Effector memory CD4-positive, alpha-beta T cell (primary cell): ENCODE results near the gene PZP.

Experiments
- DNase-seq, 3 donors: peaks; one replicate each; pipeline ENCODE4 v3.0.0-alpha.2; 2020
- H3K27ac ChIP-seq: 2 replicates; pipeline ENCODE4 v1.7.0; 2013; ENCODE audit warnings: mild to moderate bottlenecking, low read length, moderate library complexity; ENCODE audit not compliant: insufficient read depth, poor library complexity, severe bottlenecking
- H3K27me3 ChIP-seq: replicated peaks from 2 replicates; pipeline ENCODE4 v1.7.0; 2013; ENCODE audit warnings: mild to moderate bottlenecking, low read length; ENCODE audit not compliant: insufficient read depth, control insufficient read depth, poor library complexity, severe bottlenecking
- H3K36me3 ChIP-seq: 2 replicates; pipeline ENCODE4 v1.7.0; 2013; ENCODE audit warnings: mild to moderate bottlenecking, low read length, moderate library complexity; ENCODE audit not compliant: control insufficient read depth, insufficient read depth
- H3K4me1 ChIP-seq: 2 replicates; pipeline ENCODE4 v1.7.0; 2013; ENCODE audit warnings: low read length, mild to moderate bottlenecking; ENCODE audit not compliant: control insufficient read depth, insufficient read depth, poor library complexity, severe bottlenecking
- H3K4me3 ChIP-seq: 2 replicates; pipeline ENCODE4 v1.7.0; 2013; ENCODE audit warnings: low read length, low read depth, mild to moderate bottlenecking; ENCODE audit not compliant: insufficient read depth, poor library complexity, severe bottlenecking
- H3K9me3 ChIP-seq: 2 replicates; pipeline ENCODE4 v1.7.0; 2013; ENCODE audit warnings: mild to moderate bottlenecking, low read length, moderate library complexity; ENCODE audit not compliant: control insufficient read depth

Gene PZP

DNA sequence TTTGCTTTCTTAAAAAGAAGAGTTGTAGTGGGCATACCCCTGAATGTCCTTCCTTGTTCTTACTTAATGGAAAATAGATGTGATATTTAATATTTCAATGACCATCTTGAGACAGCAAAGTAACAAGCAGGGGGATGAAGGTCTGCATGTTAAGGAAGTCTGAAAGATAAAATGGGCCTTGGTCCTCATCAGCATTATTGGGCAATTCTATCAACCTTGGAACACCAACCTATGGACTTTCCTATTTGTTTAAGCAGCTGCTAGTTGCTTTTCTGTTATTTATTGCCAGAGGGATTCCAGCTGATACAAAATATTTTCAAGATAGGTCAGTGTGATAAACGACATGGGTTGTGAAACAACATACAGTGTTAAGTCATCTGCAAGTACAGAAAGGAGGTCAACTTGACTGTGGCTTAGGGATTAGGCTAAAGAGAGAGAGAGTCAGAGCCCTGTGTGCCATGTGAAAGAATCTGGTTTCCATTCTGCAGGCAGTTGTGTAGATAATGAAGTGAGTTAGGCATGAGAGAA is 76.1 kb downstream of the PZP start:
- Histone ChIP-seq H3K9me3 (no peaks in the 10 kb centered on the region), H3K4me3 (no peak overlapping the region), H3K27ac (no peak overlapping the region), H3K36me3 (peaks cover 6% of the 10 kb centered on the region), H3K4me1 (no peaks in the 10 kb centered on the region), H3K27me3 (no peaks in the 10 kb centered on the region)
- DNase-seq, result no peak

DNA sequence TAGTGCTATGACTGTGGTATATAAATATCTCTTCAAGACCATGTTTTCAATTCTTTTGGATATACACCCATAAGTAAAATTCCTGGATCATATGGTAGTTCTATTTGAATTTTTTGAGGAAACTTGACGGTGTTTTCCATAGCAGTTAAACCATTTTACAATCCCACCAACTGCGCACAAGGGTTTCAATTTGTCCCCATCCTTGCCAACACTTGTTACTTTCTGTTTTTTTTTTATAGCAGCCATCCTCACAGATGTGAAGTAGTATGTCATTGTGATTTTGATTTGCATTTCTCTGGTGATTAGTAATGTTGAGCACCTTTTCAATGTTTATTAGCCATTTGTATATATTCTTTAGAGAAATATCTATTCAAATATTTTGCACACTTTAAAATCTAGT is 78.0 kb downstream of the PZP start:
- Histone ChIP-seq H3K36me3 (peaks cover 6% of the 10 kb centered on the region), H3K27me3 (no peaks in the 10 kb centered on the region), H3K4me3 (no peak overlapping the region), H3K4me1 (no peaks in the 10 kb centered on the region), H3K27ac (no peak overlapping the region), H3K9me3 (no peaks in the 10 kb centered on the region)
- no peak for DNase-seq

DNA sequence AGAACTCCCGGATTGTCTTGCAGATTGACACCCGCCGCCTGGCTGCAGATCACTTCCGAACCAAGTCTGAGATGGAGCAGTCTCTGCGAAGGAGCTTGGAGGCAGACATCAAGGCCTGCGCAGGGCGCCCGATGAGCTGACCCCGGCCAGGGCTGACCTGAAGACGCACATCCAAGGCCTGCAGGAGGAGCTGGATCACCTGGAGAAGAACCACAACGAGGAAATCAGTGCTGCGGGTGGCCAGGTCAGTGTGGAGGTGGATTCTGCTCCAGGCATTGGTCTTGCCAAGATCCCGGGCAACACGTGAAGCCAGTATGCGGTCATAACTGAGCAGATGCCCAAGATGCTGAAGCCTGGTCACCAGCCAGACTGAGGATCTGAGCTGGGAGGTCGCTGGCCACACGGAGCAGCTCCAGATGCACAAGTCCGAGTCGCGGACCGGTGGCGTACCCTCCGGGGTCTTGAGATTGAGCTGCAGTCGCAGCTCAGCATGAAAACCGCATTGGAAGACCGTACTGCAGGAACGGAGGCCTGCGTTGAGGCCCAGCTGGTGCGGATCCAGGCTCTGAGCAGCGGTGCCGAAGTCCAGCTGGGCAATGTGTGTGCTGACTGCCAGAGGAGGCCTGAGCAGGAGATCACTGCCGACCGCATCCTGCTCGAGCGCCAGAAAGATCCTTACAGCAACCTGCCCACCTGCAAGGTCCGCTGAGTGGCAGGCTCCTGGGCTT is 80.1 kb downstream of the PZP start:
- DNase-seq, result no peak
- H3K27me3 ChIP-seq, result no peaks in the 10 kb centered on the region
- peaks cover 6% of the 10 kb centered on the region for H3K36me3 ChIP-seq

DNA sequence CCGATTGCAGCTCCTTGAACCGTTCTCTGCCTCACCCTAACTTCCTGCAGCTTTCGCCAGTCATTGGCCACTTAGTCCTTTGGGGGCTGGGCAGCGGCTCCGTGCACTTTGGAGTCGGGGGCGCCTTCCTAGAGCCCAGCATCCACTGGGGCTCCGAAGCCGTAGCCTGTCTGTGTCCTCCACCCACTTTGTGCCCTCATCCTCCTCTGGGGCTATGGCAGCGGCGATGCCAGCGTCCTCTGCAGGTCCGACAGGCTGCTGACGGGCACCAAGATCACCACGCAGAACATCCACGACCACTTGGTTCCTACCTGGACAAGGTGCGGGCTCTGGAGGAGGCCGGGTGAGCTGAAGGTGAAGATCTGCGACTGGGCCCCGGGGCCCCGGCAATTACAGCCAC is 80.7 kb downstream of the PZP start:
- H3K36me3 ChIP-seq, result peaks cover 6% of the 10 kb centered on the region
- H3K4me1 ChIP-seq, result no peaks in the 10 kb centered on the region
- no peaks in the 10 kb centered on the region for H3K27me3 ChIP-seq
- no peak overlapping the region for H3K27ac ChIP-seq
- H3K9me3 ChIP-seq, result no peaks in the 10 kb centered on the region
- H3K4me3 ChIP-seq, result no peak overlapping the region
- DNase-seq, result no peak

More for the DNA sequence above, 80.1 kb downstream of the PZP start:
- no peaks in the 10 kb centered on the region for H3K4me1 ChIP-seq
- H3K4me3 ChIP-seq, result no peak overlapping the region
- no peaks in the 10 kb centered on the region for H3K9me3 ChIP-seq
- no peak overlapping the region for H3K27ac ChIP-seq

DNA sequence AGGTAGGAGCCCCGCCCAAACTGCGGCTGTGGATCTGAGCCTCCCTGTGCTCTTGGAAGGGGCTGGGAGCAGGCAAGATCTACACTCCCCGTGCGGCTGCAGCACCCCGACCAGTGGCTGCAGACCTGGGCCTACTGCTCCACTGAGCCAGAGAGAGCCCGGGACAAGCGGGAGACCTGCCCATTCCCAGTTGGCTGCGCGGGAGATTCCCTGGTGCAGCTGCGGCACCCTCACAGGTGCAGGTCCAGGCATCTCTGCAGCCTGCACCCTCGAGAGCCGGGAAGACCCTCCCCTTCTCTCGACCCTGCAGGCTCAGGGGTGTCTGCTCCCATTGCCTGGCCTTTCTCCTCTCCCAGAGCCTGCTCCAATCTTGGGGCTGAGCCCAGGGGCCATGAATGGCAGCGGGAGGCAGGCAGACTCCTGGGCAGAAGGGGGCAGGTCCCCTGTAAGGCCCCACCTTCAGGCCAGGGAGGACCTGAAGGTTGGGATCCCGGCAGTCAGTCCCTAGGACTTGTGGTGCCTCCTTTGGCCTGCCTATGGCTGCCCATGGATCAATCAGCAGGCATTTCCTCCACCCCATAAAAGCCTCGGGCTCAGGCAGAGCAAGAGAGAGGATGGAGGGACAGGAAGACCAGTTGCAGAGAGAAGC is 83.7 kb downstream of the PZP start:
- Histone ChIP-seq H3K27ac (no peak overlapping the region), H3K4me3 (no peak overlapping the region)

DNA sequence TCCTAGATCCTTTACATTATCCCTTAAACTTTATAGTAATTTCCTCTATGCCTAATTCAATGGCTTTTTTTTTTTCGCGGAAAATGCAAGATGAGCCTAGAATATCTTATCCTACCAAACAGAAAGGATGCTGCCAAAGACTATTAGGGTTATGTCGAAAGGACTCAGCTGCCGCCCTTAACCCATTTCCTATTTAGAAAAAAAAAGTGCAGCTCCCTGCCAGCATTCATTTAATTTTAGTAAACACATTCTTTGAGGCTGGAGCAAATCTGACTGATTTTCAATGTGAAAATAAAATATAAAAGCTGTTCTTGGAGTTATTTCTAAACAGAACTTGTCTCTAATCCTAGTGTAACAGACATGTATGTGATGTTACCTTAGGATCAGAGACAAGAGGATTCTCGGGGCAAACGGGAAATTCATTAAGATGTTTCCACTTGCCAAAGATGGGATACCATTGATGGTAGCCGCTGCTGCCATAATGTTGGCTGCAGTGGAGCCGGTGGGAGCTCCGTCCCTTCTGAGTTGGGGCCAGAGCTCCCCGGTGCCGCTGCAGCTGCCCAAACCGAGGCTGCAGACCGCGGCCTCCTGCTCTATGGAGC is 84.3 kb downstream of the PZP start:
- H3K4me3 ChIP-seq, result no peak overlapping the region

More for the DNA sequence above, 83.7 kb downstream of the PZP start:
- no peaks in the 10 kb centered on the region for H3K27me3 ChIP-seq
- H3K36me3 ChIP-seq, result peaks cover 6% of the 10 kb centered on the region
- H3K9me3 ChIP-seq, result no peaks in the 10 kb centered on the region
- no peaks in the 10 kb centered on the region for H3K4me1 ChIP-seq
- DNase-seq, result no peak

DNA sequence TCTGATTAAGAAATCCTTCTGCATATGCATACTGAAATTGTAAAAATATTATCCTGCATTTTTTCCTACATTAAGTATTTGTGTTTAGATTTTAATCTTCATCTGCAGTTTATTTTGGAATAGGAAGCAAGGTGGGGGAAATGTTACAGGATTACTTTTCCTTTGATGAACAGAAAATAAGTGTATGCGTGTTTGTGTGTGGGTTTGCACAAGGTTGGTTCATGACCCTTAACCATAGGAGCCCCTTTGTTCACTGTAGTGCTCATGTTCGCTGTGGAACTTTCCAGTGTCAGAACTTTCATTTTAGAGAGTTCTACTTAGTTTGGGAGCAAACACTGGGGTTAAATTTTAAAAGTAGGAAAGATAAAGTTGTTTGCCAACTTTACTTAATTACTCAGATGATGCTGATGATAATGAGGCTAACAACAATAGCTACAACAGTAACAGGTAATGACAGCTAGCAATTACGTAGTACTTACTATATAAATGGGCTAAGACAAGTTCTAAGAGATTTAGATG is 86.0 kb downstream of the PZP start:
- Histone ChIP-seq H3K9me3 (no peaks in the 10 kb centered on the region), H3K27ac (no peak overlapping the region), H3K27me3 (no peaks in the 10 kb centered on the region), H3K4me1 (no peaks in the 10 kb centered on the region), H3K4me3 (no peak overlapping the region), H3K36me3 (no peaks in the 10 kb centered on the region)
- no peak for DNase-seq

More for the DNA sequence above, 84.3 kb downstream of the PZP start:
- DNase-seq, result no peak
- no peak overlapping the region for H3K27ac ChIP-seq
- H3K36me3 ChIP-seq, result peaks cover 6% of the 10 kb centered on the region
- H3K9me3 ChIP-seq, result no peaks in the 10 kb centered on the region
- H3K4me1 ChIP-seq, result no peaks in the 10 kb centered on the region
- H3K27me3 ChIP-seq, result no peaks in the 10 kb centered on the region

DNA sequence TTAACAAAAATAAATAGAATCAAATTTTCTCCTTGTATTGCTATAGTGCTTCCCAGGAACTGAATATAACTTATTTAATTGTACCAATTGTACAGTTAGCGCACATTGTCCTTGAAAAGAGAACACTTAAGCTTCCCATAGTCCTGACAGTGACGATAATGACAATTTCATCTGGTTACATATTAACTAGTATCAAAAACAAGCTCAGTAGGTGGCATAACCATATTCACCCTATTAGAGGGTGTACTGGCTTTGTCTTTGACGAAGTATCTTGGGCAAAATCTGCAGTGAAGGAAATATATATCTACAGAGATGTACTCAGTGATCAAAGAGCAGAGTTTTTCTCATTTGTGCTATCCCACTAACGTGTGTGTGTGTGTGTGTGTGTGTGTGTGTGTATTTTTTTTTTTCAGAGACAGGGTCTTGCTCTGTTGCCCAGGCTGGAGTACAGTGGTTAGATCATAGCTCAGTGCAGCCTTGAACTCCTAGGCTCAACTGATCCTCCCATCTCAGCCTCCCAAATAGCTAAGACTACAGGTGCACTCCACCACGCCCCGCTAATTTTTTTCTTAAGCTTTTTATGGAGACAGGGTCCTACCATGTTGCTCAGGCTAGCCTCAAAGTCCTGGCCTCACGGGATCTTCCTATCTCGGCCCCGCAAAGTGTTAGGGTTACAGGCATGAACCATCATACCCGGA is 87.6 kb downstream of the PZP start:
- Histone ChIP-seq H3K4me1 (no peaks in the 10 kb centered on the region), H3K4me3 (no peak overlapping the region), H3K27me3 (no peaks in the 10 kb centered on the region), H3K27ac (no peak overlapping the region), H3K36me3 (no peaks in the 10 kb centered on the region), H3K9me3 (no peaks in the 10 kb centered on the region)
- no peak for DNase-seq

DNA sequence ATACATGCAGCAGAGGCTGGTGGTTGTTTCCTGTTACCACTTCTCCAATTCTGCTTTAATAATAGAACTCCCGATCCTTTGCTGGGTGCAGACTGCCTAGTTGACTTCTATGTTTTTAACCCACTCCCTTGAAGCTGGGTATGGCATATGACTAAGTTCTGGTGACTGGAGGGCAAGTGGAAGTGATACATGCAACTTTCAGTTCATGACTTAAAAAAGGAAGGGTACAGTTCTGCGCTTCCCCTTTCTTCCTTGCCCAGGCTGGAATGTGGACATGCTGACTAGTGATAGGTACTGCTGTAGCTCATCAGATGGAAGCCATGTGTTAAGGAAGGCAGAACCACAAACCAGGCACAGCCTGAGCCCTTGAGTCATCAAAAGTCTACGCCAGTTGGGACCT is 90.0 kb downstream of the PZP start:
- no peaks in the 10 kb centered on the region for H3K27me3 ChIP-seq
- H3K9me3 ChIP-seq, result no peaks in the 10 kb centered on the region
- no peak for DNase-seq
- no peaks in the 10 kb centered on the region for H3K36me3 ChIP-seq
- H3K4me1 ChIP-seq, result no peaks in the 10 kb centered on the region
- H3K27ac ChIP-seq, result no peak overlapping the region
- H3K4me3 ChIP-seq, result no peak overlapping the region
